ENCODE results near the gene LDB1. TPM values are rescaled to one million over a fixed set of nuclear protein-coding genes. Genes with fewer than 3 reads are reported as not detected.

Gene LDB1
- polyA plus RNA-seq, 12 donors, result 60.2 to 147 (median 78.2) TPM; not detected in 1

DNA sequence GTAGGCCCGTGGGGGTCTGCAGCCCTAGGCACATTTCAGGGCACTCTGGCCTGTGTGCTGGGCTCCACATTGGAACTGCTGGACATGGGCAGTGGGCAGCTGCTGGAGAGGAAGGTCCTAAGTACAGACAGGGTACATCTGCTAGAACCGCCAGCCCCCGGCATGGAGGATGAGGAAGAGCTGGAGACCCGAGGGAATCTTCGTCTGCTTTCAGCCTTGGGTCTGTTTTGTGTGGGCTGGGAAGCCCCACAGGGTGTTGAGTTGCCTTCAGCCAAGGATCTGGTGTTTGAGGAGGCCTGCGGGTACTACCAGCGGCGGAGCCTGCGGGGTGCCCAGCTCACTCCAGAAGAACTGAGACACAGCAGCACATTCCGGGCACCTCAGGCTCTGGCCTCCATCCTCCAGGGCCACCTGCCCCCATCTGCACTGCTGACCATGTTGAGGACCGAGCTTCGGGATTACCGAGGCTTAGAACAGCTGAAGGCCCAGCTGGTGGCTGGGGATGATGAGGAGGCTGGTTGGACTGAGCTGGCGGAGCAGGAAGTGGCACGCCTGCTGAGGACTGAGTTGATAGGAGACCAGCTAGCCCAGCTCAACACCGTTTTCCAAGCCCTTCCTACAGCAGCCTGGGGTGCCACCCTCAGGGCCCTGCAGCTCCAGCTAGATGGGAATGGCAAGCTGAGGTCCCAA lies 53.6 kb downstream of the LDB1 start:
- no peak for DNase-seq

GRCh38 chr10:102065561-102066398 lies 54.4 kb downstream of the LDB1 start:
- DNase-seq, result no peak

DNA sequence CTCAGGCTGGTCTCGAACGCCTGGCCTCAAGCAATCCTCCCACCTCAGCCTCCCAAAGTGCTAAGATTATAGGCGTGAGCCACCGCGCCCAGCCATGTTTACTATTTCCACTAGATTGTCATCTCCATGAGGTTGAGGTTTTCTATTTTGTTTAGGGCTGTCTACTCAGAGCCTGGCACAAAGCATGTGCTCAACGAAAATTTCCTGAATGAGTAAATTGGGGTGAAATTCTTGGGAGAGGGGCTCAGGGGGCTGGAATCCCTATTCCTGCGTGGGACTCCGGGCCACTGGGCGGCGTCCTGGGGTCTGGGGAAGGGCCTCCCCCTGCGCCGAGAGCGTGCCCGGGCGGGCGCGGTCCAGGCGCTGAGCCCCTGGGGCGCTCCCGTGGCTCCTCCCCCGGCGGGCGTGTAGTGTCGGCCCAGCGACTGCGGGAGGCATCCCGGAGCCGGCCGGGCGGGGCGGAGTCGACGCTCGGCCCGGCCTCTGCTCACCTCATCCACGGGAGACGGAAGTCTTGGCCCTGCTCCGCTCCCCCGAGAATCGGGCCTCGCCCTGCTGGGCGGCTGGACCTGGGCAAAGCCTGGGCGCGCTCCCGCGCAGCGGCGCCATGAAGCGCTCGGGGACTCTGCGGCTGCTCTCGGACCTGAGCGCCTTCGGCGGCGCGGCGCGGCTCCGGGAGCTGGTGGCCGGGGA lies 55.2 kb downstream of the LDB1 start, which contains the start of gene HPS6:
Gene HPS6, plus strand, starts transcription at position 482 of the 693 bp plus-strand sequence. Its CDS starts 126 bp downstream, at position 608.
- DNase-seq, result peak; percentile 86

GRCh38 chr10:102064503-102064867 lies 55.7 kb downstream of the LDB1 start:
- DNase-seq, result no peak

DNA sequence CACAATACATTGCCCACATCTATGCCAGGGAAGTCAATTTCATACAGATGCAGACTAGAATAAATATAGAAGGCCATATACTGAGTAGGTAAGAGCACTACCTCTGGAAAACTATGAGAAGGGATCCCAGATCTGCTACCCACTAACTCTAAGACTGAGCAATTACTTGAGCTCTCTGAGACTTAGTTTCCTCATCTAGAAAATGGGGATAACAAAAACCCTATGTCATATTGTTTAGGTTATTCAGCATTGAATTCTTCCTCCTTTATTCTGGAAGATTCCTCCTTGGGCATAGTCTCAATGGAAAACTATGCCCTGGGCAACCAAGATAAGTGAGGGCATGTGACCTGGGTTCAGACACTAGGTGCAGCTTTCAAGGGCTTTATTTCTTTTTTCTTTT lies 60.2 kb downstream of the LDB1 start:
- no peak for DNase-seq

Other genes starting within 250 kb of the LDB1 start
- gene ARMH3, start 64.2 kb downstream of the LDB1 start, polyA plus RNA-seq (ENCODE audit: insufficient read length in 12 of 12), result 10 to 100 TPM in 10 of 12 donors, 1 to 10 TPM in 1, not detected in 1; 8.9 to 17.3 (median 14.3) TPM
- 10 to 100 TPM in 2 of 12 donors, 1 to 10 TPM in 9, not detected in 1; 5.8 to 14.5 (median 7.9) TPM for gene HPS6, start 55.0 kb downstream of the LDB1 start, polyA plus RNA-seq (ENCODE audit: insufficient read length in 12 of 12)
- 10 to 100 TPM in 11 of 12 donors, not detected in 1; 18.3 to 37.3 (median 29.7) TPM for gene PPRC1, start 12.7 kb upstream of the LDB1 start, polyA plus RNA-seq (ENCODE audit: insufficient read length in 12 of 12)
- gene NOLC1, start 32.0 kb upstream of the LDB1 start, polyA plus RNA-seq (ENCODE audit: insufficient read length in 12 of 12), result 100 to 1,000 TPM in 2 of 12 donors, 10 to 100 TPM in 9, not detected in 1; 63.0 to 104 (median 71.7) TPM
- 1 to 10 TPM in 1 of 12 donors, under 1 TPM in 9, not detected in 2; 0.39 to 1.3 (median 0.58) TPM for gene ELOVL3, start 105.9 kb upstream of the LDB1 start, polyA plus RNA-seq (ENCODE audit: insufficient read length in 12 of 12)
- 10 to 100 TPM in 8 of 12 donors, 1 to 10 TPM in 3, not detected in 1; 7.0 to 26.2 (median 12.8) TPM for gene PITX3, start 121.1 kb upstream of the LDB1 start, polyA plus RNA-seq (ENCODE audit: insufficient read length in 12 of 12)
- gene GBF1, start 125.2 kb upstream of the LDB1 start, polyA plus RNA-seq (ENCODE audit: insufficient read length in 12 of 12), result 10 to 100 TPM in 11 of 12 donors, not detected in 1; 29.2 to 56.2 (median 50.1) TPM